GM23338 (cell line): ENCODE measurements around the gene SH3RF3. TPM values are rescaled to one million over a fixed set of nuclear protein-coding genes. Genes with fewer than 3 reads are reported as not detected.

Experiments
- ATAC-seq: fragments of 200-7000 bp; cut with Tn5 transposase; 3 replicates; pipeline ENCODE4 v1.9.1; 2020
- DNase-seq: peaks from one replicate; pipeline ENCODE4 v3.0.0-alpha.2; 2015; ENCODE audit warnings: low spot score
- H2AFZ ChIP-seq: fragments of 200-600 bp; sonication (generic); 2 replicates; pipeline ENCODE4 v1.8.0; 2016; ENCODE audit warnings: antibody characterized with exemption, mild to moderate bottlenecking, moderate library complexity
- H3F3A ChIP-seq: fragments of 200-600 bp; sonication (generic); replicated peaks from 2 replicates; pipeline ENCODE4 v1.8.0; 2017; ENCODE audit warnings: antibody characterized with exemption, mixed run types, low read depth
- H3K27ac ChIP-seq: fragments of 200-600 bp; sonication (generic); 2 replicates; pipeline ENCODE4 v1.6.1; 2016; ENCODE audit warnings: low read depth
- H3K27me3 ChIP-seq: fragments of 200-600 bp; sonication (generic); 2 replicates; pipeline ENCODE4 v1.8.0; 2016; ENCODE audit warnings: mild to moderate bottlenecking, mixed run types, moderate library complexity; ENCODE audit not compliant: insufficient read depth
- H3K36me3 ChIP-seq: fragments of 200-600 bp; sonication (generic); 2 replicates; pipeline ENCODE4 v1.8.0; 2016; ENCODE audit warnings: mild to moderate bottlenecking; ENCODE audit not compliant: insufficient read depth
- H3K4me1 ChIP-seq: fragments of 200-600 bp; sonication (generic); 2 replicates; pipeline ENCODE4 v1.8.0; 2016; ENCODE audit warnings: mild to moderate bottlenecking, moderate library complexity; ENCODE audit not compliant: insufficient read depth
- H3K4me2 ChIP-seq: fragments of 200-600 bp; sonication (generic); 2 replicates; pipeline ENCODE4 v1.7.1; 2017; ENCODE audit warnings: mixed run types
- H3K4me3 ChIP-seq: fragments of 200-600 bp; sonication (generic); 2 replicates; pipeline ENCODE4 v1.6.1; 2016; ENCODE audit warnings: mixed run types
- H3K79me2 ChIP-seq: fragments of 200-600 bp; sonication (generic); replicated peaks from 2 replicates; pipeline ENCODE4 v1.8.0; 2017; ENCODE audit warnings: mild to moderate bottlenecking; ENCODE audit not compliant: insufficient read depth
- H3K9me2 ChIP-seq: fragments of 200-600 bp; sonication (generic); 2 replicates; pipeline ENCODE4 v1.8.0; 2017; ENCODE audit not compliant: insufficient read depth
- H4K20me1 ChIP-seq: fragments of 200-600 bp; sonication (generic); replicated peaks from 2 replicates; pipeline ENCODE4 v1.8.0; 2017; ENCODE audit warnings: mild to moderate bottlenecking; ENCODE audit not compliant: insufficient read depth
- H3K27ac Mint-ChIP-seq: 2 replicates; pipeline ENCODE4 v1.8.0; 2020; ENCODE audit warnings: inconsistent platforms, mild to moderate bottlenecking, moderate library complexity, mixed read lengths
- H3K27me3 Mint-ChIP-seq: 3 replicates; pipeline ENCODE4 v1.8.0; 2022; ENCODE audit warnings: low read depth, mild to moderate bottlenecking, moderate library complexity, mixed read lengths, inconsistent platforms; ENCODE audit not compliant: insufficient read depth, poor library complexity
- H3K36me3 Mint-ChIP-seq: 3 replicates; pipeline ENCODE4 v1.8.0; 2021; ENCODE audit warnings: low read depth, mild to moderate bottlenecking, inconsistent platforms, moderate library complexity, mixed read lengths
- H3K4me1 Mint-ChIP-seq: 3 replicates; pipeline ENCODE4 v1.8.0; 2020; ENCODE audit warnings: mild to moderate bottlenecking, inconsistent platforms, mixed read lengths
- H3K4me3 Mint-ChIP-seq: 3 replicates; pipeline ENCODE4 v1.8.0; 2021; ENCODE audit warnings: moderate library complexity, mild to moderate bottlenecking, inconsistent platforms, mixed read lengths
- H3K9me3 Mint-ChIP-seq: 3 replicates; pipeline ENCODE4 v1.8.0; 2020; ENCODE audit warnings: moderate library complexity, mild to moderate bottlenecking, inconsistent platforms, mixed read lengths
- CTCF ChIP-seq, 2 experiments: fragments of 200-600 bp in 1 of 2; sonication (generic) in 1 of 2; conservative IDR thresholded peaks; 2 replicates each; pipeline versions ENCODE4 v1.5.1 to v1.6.1; 2016 to 2017; ENCODE audit warnings: antibody characterized with exemption in 2 of 2, low read depth in 2 of 2, mild to moderate bottlenecking in 2 of 2, moderate library complexity in 1 of 2
- EZH2 ChIP-seq: fragments of 200-600 bp; sonication (generic); IDR thresholded peaks from one replicate; pipeline ENCODE4 v1.8.0; 2017; ENCODE audit warnings: antibody characterized with exemption, mild to moderate bottlenecking, low read depth; ENCODE audit not compliant: unreplicated experiment
- JUNB ChIP-seq: IDR thresholded peaks from one replicate; pipeline ENCODE4 v1.6.1; 2016; ENCODE audit warnings: antibody characterized with exemption; ENCODE audit not compliant: unreplicated experiment
- NANOG ChIP-seq: IDR thresholded peaks from 2 replicates; pipeline ENCODE4 v1.6.1; 2016; ENCODE audit warnings: antibody characterized with exemption, borderline replicate concordance
- ZNF331 ChIP-seq: fragments of 250-450 bp; sonication (Bioruptor Pico); IDR thresholded peaks from 2 replicates; pipeline ENCODE4 v1.5.0; 2020; ENCODE audit warnings: low read depth, mild to moderate bottlenecking, moderate library complexity
- polyA plus RNA-seq: library from polyadenylated mRNA; unstranded; fragments of >200 nt; fragmentation: Nextera tagmentation; extraction: Ambion mirVana; gene quantifications from 2 replicates; pipeline ENCODE4 v1.2.1, GENCODE V29; 2016
- total RNA-seq: library from RNA; depleted of rRNA; stranded (reverse); fragments of >200 nt; shearing (Covaris generic); gene quantifications from 2 replicates; pipeline ENCODE4 v1.2.3, GENCODE V29; 2014
- TF ChIP-seq, protein P1 (sequence below): fragments of 250-450 bp; sonication (Bioruptor Pico); IDR thresholded peaks from 2 replicates; pipeline ENCODE4 v1.5.0; 2020; ENCODE audit warnings: mild to moderate bottlenecking, moderate library complexity
- TF ChIP-seq, protein P2 (sequence below): IDR thresholded peaks from 2 replicates; pipeline ENCODE4 v1.6.1; 2016; ENCODE audit warnings: antibody characterized with exemption

The SH3RF3 gene
- total and polyA plus RNA-seq, 2 experiments from 2014 or later = 0.11 to 0.63 TPM

DNA sequence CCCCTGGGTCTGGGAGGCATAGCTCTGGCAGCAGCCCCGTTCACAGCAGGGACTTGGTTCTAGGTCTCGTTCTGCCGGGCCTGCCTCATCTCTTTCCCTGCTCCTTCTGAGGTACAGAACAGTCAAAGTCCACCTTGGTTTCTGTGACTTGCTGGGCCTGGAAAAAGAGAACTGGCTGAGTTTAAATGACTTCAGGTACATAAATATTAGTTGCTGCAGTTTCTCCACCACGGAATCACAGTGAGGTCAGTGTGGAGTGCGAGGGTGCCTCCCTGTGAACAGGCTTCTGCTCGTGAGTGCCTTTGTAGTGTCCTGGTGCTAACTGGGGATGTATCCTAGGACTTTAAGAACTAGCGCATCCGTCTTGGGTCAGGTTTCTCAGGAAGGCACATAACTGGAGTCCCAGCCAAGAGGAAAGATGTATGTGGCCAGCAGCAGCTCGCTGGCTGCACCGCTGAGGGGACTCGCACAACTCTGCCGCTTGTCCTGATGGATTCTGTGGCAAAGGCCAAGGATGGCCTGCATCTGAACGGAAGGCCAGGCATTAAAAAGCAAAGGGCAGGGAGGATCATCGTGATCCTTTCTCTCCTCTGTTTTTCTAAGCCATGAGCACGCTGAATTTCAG, 188.6 kb downstream of the SH3RF3 start:
- Mint-ChIP-seq H3K4me3 (no peak overlapping the region), H3K9me3 (no peaks in the 10 kb centered on the region), H3K4me1 (peaks cover 23% of the 10 kb centered on the region), H3K27ac (no peak overlapping the region), H3K36me3 (no peaks in the 10 kb centered on the region), H3K27me3 (peaks cover 9% of the 10 kb centered on the region)
- no peak for TF ChIP-seq NANOG
- Histone ChIP-seq H3K36me3 (no peaks in the 10 kb centered on the region), H3F3A (no peaks in the 10 kb centered on the region), H3K79me2 (no peaks in the 10 kb centered on the region), H3K4me3 (no peak overlapping the region), H3K4me1 (no peaks in the 10 kb centered on the region), H3K27me3 (no peaks in the 10 kb centered on the region), H3K27ac (no peak overlapping the region), H3K4me2 (no peak overlapping the region), H3K9me2 (0 out of 2 replicates have a peak, but pooled peaks cover 4% of the 10 kb centered on the region), H4K20me1 (no peaks in the 10 kb centered on the region), H2AFZ (peak overlapping the region; percentile 47; the same call in 1 of the 2 replicates)
- no peak for ATAC-seq
- no peak for DNase-seq

GRCh38 chr2:109318150-109318948, 189.3 kb downstream of the SH3RF3 start:
- Mint-ChIP-seq H3K4me1 (peaks cover 28% of the 10 kb centered on the region), H3K27me3 (peaks cover 12% of the 10 kb centered on the region), H3K27ac (no peak overlapping the region), H3K9me3 (no peaks in the 10 kb centered on the region), H3K36me3 (no peaks in the 10 kb centered on the region), H3K4me3 (no peak overlapping the region)
- DNase-seq (no peak), ATAC-seq (peak; percentile 69)
- no peaks in the 10 kb centered on the region for H3K36me3 ChIP-seq
- no peaks in the 10 kb centered on the region for H3F3A ChIP-seq
- no peak overlapping the region for H3K27ac ChIP-seq
- H2AFZ ChIP-seq = peak overlapping the region; percentile 47; the same call in 1 of the 2 replicates
- no peaks in the 10 kb centered on the region for H3K4me1 ChIP-seq
- no peak overlapping the region for H3K4me2 ChIP-seq
- no peaks in the 10 kb centered on the region for H3K27me3 ChIP-seq
- H3K4me3 ChIP-seq = no peak overlapping the region
- no peaks in the 10 kb centered on the region for H4K20me1 ChIP-seq
- no peaks in the 10 kb centered on the region for H3K79me2 ChIP-seq
- H3K9me2 ChIP-seq = 0 out of 2 replicates have a peak, but pooled peaks cover 4% of the 10 kb centered on the region
- TF ChIP-seq CTCF (conservative IDR thresholded peaks at IDR 0.05; ENCODE audit: low read depth in 2 of 2) (no peak), ZNF331 (CRISPR knock-in tag) (no peak), JUNB (no peak), EZH2 (no peak)
- TF ChIP-seq, protein P1, sequence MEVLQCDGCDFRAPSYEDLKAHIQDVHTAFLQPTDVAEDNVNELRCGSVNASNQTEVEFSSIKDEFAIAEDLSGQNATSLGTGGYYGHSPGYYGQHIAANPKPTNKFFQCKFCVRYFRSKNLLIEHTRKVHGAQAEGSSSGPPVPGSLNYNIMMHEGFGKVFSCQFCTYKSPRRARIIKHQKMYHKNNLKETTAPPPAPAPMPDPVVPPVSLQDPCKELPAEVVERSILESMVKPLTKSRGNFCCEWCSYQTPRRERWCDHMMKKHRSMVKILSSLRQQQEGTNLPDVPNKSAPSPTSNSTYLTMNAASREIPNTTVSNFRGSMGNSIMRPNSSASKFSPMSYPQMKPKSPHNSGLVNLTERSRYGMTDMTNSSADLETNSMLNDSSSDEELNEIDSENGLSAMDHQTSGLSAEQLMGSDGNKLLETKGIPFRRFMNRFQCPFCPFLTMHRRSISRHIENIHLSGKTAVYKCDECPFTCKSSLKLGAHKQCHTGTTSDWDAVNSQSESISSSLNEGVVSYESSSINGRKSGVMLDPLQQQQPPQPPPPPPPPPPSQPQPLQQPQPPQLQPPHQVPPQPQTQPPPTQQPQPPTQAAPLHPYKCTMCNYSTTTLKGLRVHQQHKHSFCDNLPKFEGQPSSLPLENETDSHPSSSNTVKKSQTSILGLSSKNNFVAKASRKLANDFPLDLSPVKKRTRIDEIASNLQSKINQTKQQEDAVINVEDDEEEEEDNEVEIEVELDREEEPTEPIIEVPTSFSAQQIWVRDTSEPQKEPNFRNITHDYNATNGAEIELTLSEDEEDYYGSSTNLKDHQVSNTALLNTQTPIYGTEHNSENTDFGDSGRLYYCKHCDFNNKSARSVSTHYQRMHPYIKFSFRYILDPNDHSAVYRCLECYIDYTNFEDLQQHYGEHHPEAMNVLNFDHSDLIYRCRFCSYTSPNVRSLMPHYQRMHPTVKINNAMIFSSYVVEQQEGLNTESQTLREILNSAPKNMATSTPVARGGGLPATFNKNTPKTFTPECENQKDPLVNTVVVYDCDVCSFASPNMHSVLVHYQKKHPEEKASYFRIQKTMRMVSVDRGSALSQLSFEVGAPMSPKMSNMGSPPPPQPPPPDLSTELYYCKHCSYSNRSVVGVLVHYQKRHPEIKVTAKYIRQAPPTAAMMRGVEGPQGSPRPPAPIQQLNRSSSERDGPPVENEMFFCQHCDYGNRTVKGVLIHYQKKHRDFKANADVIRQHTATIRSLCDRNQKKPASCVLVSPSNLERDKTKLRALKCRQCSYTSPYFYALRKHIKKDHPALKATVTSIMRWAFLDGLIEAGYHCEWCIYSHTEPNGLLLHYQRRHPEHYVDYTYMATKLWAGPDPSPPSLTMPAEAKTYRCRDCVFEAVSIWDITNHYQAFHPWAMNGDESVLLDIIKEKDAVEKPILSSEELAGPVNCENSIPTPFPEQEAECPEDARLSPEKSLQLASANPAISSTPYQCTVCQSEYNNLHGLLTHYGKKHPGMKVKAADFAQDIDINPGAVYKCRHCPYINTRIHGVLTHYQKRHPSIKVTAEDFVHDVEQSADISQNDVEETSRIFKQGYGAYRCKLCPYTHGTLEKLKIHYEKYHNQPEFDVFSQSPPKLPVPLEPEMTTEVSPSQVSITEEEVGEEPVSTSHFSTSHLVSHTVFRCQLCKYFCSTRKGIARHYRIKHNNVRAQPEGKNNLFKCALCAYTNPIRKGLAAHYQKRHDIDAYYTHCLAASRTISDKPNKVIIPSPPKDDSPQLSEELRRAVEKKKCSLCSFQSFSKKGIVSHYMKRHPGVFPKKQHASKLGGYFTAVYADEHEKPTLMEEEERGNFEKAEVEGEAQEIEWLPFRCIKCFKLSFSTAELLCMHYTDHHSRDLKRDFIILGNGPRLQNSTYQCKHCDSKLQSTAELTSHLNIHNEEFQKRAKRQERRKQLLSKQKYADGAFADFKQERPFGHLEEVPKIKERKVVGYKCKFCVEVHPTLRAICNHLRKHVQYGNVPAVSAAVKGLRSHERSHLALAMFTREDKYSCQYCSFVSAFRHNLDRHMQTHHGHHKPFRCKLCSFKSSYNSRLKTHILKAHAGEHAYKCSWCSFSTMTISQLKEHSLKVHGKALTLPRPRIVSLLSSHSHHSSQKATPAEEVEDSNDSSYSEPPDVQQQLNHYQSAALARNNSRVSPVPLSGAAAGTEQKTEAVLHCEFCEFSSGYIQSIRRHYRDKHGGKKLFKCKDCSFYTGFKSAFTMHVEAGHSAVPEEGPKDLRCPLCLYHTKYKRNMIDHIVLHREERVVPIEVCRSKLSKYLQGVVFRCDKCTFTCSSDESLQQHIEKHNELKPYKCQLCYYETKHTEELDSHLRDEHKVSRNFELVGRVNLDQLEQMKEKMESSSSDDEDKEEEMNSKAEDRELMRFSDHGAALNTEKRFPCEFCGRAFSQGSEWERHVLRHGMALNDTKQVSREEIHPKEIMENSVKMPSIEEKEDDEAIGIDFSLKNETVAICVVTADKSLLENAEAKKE (CRISPR knock-in tag) = no peak
- TF ChIP-seq, protein P2, sequence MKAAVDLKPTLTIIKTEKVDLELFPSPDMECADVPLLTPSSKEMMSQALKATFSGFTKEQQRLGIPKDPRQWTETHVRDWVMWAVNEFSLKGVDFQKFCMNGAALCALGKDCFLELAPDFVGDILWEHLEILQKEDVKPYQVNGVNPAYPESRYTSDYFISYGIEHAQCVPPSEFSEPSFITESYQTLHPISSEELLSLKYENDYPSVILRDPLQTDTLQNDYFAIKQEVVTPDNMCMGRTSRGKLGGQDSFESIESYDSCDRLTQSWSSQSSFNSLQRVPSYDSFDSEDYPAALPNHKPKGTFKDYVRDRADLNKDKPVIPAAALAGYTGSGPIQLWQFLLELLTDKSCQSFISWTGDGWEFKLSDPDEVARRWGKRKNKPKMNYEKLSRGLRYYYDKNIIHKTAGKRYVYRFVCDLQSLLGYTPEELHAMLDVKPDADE = no peak
